SIG-M5 treated with dmso at 0.1 percent for 504 hours (cell line): Measurements from ENCODE around the gene HOXC5.

Experiments
- DNase-seq: peaks from one replicate; lab custom pipeline; 2025; ENCODE audit not compliant: unreplicated experiment; lab: John Stamatoyannopoulos, UW

The HOXC5 gene

DNA sequence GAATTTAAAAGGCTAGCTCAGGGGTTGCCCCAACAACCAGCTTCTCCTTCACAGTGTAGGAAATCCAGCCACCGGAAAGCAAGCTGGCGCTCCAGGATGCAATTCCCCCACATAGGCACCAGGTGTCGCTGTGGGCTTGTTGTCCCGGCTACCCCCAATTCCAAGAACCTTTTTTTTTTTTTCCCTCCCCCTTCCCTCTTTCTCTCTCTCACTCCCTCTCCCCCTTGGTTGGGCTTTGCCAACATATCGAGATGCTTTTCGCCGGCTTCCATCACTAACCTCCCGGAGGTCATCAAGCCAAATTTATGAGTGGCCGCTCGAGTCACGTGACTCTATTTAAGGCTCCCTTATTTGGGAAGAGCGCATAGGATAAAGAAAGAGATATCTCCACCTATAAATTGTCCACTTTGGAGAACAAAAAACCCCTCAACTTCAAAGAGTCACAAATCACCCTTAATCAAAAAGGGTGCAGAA is at the start of gene HOXC5:
Gene HOXC5 (plus strand): TSS at position 424 of the 474 bp plus-strand sequence. CDS start 73 bp downstream, outside the sequence.
- DNase-seq: peak; percentile 34

DNA sequence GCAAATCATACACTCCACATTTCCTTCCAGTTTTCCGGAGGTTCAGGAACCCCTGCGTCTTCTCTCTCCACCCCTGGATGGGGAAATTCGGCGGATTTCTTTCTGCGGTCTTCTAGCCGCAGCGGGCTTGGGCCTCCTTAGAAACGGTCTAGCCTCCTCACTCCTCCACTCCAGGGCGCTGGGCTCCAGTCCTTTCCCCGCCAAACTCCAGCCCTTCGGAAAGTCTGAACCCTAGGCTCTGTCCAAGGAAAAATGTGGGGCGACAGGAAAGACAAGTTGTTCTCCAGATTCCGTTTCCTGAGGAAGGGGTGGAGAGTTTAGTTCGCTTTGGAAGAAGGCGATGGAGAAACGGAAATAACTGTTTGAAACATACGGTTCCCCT is 49.3 kb upstream of the HOXC5 start:
- DNase-seq: no peak

DNA sequence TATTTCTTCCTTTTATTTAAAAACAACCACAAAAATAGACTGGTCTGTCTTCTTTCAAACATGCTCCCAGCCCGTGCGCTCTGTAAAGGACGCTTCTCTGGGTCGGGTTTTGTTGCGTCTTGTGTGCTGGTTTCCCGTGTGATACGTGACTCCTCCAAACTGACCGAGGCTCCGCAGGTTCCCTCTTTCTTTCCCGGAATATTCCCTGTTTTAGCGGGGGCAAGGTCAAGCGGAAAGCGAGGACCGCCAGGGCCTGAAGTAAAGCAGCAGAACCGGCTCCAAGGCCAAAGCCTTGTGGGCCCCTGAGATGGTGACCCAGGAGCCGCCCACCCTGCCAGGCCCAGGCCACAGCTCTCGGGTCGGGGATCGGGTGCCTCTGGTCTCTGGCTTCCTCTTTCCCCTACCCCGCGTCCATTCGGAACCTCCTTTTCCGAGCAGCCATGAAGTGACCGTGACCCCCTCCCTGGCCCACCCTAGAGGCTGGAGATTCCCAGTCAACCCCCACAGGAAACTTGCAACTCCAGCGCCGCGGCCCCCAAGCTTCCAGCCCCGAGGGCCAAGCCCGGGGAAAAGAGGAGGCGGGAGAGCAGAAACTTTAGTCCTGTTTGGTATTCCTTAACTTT is 48.8 kb upstream of the HOXC5 start:
- DNase-seq: no peak

DNA sequence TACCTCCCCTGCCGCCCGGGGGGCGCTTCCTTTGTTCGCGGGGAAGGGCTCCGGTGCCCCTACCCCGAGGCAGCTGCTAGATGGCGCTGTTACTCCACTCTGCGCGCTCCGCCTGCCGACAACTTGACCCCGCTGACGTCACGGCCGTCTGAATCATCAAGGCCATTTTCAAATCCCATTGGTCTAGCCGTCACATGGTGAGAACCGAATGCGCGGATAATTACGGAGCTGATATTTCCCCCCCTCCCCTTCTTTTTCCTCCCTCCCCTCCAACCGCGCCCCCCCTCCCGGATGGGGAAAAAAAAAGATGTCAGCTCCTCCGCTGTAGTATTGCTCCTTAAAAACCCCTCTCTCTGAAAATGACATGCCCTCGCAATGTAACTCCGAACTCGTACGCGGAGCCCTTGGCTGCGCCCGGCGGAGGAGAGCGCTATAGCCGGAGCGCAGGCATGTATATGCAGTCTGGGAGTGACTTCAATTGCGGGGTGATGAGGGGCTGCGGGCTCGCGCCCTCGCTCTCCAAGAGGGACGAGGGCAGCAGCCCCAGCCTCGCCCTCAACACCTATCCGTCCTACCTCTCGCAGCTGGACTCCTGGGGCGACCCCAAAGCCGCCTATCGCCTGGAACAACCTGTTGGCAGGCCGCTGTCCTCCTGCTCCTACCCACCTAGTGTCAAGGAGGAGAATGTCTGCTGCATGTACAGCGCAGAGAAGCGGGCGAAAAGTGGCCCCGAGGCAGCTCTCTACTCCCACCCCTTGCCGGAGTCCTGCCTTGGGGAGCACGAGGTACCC is 47.8 kb upstream of the HOXC5 start, which contains the start of gene HOXC10:
Gene HOXC10 (plus strand): TSS at position 246 of the 791 bp plus-strand sequence. CDS start 114 bp downstream, at position 360.
- DNase-seq: peak; percentile 77

DNA sequence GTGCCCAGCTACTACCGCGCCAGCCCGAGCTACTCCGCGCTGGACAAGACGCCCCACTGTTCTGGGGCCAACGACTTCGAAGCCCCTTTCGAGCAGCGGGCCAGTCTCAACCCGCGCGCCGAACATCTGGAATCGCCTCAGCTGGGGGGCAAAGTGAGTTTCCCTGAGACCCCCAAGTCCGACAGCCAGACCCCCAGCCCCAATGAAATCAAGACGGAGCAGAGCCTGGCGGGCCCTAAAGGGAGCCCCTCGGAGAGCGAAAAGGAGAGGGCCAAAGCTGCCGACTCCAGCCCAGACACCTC is 47.2 kb upstream of the HOXC5 start:
- no peak for DNase-seq

DNA sequence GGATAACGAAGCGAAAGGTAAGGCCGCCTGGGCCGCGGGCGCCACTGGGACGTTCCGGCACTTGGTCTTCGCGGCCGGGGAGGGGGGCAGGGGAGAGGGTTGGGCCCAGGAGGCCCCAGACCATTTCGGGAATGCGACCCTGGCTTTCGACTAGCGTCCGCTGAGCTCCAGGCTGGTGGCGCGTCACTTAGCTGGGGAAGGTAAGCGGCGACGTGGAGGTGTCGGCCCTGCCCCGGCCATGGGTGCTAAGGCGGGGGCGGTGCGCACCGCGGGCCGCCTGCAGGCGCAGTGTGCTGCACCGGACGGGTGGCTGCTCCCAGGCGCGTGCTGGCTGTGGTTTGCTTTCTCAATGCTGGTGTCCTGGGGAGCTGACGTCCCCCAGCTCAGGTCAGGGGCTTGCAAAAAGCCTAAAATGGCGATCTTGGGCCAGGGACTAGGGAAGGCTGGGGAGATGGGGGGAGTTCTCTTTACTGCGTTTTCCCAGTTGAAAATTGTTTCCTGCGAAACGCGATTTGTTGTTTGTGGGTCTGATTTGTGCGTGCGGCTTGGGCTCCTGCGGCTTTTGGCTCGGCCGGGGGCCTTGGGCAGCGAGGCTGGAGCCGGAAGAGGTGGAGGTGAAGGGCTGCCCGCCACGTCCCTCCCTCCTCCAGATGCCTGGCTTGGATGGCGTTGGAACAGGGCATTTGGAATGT is 46.7 kb upstream of the HOXC5 start:
- no peak for DNase-seq

DNA sequence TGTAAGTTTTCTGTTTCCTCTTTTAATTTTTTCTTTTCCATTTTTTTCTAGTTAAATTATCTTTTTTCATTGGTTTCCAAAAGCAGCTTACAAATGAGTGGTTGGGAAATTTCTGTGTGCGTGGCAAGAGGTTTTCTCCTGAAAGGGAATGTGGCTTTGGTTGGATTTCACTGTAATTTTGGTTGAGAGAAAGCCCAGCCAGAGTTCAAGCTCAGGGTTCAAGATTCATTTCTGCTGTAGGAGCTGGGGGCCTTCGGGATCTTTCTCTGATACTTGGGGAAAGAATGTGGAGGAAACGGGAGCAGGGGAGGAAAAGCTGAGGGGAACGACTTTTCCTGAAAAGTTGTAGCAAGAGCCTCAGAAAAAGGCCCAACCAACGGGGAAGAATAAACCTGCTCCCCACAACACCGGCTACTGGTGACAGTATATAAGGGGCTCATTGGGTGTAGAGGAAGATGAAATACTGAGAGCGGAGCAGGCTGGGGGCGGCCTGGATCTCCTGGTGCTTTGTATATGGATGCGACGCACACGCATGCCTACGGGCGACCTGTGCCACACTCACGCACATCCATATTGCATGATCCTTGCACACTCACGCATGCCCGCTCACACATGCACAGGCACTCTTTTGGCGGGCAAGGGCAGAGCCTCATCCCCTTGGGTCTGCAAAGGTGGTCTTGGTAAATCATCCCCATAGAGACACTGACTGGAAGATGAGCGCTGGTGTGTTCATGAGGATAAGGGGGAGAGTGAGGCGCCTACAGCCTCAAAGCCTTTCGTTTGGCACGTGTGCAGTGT is 46.0 kb upstream of the HOXC5 start:
- no peak for DNase-seq

DNA sequence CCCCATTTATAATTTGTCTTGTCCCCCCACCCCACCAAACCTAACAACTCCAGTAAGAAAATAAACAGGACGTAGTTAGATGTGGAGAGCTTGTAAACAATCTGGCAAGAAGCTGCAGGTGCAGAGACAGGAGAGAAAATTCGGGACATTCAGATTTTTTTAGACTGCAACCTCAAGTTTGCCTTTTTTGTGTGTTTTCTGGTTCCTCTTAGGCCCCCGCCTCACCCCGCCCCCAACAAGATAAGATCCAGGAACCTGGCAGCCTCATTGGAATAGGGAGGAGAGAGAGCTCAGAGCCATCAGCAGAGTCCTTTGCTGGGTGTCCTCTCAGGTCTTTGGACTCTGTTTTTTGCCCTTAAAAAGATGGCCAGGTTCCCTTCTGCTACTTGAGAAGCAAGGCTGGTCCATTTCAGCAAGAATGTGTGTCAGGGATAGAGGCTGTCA is 45.0 kb upstream of the HOXC5 start:
- no peak for DNase-seq

DNA sequence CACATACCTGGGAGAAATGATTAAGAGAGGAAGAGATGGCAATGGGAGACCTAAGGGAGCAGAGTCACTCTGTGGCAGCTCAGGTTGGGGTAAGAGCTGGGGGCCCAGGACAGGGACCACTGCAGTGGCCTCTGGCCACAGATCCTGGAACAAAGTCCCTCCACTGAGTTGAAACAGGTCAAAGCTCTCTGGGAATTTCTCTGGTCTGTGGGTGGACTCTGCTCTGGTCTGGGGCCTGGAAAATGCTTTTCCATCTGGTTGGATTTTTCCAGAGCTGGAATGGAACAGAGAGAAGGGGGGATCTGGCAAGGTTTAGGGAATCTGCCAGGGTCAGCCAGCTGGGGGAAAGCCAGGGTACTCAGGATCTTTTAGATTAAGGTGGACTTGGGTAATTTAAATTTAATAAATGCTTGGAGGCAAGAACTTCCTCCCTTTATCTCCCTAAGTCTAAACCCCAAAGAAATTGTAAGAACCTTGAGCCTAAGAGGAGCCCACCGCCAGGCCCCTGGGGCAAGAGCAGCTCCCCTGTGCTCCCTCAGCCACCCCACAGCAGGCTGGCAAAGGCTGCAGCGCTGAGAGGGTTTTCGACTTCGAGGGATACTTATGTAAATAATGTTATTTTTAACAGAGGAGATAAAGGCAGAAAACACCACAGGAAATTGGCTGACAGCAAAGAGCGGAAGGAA is 44.2 kb upstream of the HOXC5 start:
- DNase-seq: no peak

DNA sequence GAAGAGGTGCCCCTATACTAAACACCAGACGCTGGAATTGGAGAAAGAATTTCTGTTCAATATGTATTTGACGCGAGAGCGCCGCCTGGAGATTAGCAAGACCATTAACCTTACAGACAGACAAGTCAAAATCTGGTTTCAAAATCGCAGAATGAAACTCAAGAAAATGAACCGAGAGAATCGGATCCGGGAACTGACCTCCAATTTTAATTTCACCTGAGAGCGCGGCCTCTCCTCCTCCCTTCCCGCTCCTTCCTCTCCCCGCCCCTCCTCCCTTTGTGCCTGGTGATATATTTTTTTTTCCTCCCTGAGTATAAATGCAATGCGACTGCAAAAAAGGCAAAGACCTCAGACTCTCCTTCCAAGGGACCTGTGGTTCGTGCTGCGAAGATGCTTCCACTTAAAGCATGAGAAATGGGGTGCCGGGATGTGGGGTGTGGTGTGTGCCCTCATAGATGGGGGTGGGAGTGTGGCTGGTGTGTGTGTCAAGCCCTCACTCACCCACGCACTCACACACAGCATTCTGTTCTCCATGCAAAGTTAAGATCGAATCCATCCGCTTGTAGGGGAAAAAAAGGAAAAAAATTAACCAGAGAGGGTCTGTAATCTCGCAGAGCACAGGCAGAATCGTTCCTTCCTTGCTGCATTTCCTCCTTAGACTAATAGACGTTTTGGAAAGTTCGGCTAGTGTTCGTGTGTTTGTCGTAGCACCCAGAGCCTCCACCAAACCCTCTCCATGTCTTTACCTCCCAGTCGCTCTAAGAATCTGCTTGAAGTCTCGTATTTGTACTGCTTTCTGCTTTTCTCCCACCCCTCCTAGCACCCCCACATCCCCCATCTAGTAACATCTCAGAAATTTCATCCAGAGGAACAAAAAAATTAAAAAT is 43.4 kb upstream of the HOXC5 start:
- peak; percentile 85 for DNase-seq

DNA sequence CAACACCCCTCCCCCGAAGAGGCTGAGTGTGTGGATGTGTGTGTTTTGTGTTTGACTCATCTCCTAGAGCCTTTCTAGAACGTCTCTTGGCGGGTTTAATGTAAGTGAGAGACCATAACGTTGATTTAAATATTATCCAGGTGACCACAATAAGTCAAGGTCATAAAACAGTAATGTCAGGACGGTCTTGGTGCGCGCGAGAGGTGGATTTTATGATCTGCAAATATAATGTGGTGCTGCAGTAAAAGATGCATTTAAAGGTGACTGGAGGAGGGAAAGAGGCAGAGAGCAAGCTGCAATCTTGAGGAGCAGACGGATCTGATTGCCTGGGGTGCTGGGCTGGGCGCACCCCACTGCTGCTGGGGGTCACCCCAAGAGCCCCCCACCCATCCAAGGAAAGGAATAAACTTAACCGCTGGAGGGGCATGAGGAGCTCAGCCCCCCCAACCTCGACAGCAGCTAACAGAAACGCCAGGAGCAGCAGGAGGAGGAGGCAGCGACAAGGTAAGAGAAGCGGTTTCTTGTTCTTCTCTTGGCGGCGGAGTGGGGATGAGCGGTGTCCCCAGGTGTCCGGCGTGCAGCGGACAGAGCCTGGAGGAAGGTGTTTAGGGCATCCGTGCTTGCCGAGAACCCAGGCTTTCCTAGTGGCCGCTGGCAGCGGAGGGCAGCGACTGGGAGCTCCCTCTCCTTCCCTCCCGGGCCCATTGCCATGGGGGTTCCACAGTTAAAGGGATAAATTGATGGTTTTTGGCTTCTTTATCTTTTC is 42.4 kb upstream of the HOXC5 start:
- no peak for DNase-seq

DNA sequence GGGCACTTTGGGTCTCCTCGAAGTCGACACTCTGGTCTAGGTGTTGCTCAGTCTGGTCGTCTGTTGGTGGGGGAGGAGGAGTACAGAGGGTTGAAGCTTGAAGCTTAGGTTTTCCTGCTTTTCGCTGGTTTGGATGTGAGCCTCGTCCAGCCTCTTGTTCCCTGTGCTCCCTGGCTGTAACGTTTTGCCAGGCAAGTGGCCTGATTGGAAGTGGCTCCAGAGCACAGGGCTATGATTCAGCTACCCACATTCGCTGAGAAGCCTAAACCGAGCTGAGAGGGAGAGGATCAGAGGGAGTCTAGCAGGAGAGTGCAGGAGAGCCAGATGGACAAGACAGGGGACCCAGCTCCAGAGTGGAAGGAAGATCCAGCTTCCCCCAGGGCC is 41.8 kb upstream of the HOXC5 start:
- no peak for DNase-seq

DNA sequence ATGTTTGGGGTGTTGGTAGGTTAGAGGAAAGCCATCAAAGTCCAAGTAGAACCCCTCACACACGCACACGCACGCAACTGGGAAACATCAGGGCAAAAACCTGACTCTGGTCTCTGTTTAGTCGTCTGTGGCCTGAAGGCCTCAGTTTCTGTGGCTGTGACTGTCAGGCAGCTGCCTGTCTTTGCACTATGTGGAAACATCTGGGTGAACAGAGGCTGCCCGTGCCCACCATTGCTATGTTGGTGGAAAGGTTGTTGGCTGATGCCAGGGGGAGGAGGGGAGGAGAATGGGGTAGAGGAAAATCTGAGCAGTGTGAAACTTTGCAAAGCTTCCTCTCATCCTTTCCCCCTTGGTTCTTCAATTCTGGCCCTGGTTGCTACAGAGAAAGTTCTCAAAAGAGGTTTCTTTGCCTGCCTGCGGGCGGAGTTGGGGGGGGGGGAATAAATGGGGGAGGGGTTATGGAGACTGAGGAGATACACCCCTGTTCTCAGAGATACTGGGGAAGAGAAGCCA is 40.4 kb upstream of the HOXC5 start:
- DNase-seq: no peak

DNA sequence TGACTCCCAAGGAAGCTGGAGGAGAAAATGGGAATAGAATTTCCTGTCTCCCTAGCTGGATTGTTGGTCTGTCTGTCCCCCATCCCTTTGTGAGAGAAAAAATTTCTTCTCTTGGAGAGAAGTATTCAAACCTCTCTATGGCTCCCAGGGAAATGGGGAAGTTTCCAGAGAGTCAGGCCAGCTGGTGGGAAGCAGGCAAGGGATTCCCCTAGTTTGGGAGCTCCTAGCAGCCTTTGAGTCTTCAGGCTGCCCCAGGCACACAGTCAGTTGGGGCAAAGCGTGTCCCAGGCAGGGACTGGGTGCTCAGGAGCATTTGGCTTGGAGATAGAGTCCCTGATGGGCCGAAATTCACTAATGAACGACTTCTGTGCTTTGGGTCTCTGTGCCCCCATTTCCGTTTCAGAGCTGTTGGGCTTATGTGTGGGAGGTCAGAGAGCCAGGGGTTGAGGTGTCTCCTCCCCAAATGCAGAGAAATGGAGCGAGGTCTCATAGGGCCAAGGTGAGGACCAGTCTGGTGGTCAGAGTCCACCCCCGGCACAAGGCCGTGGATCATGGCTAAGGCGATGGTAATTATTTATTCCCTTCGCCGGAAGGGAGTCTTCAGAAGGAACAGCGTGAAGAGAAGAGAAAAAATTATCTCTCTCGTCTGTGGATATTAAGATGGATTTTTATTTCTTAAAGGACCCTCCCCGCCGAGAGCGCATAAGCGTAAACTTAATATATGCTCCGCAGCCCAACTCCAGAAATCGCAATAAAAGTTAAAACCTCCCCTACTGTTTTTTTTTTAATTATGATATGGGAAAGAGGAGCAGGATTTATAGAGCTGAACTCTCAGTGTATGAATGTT is 39.5 kb upstream of the HOXC5 start:
- DNase-seq: no peak

DNA sequence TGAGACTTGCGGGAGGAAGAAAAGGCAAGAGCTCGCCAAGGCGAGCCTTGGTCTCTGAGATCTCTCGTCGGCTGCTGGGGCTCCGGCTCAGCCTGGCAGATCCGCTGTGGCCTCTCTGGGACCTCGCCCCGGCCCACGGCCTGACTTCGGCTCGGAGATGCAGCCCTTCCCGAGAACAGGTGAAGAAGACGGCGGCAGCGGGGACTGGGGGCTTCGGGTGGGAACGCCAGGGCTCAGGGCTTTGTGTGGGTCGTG is 38.9 kb upstream of the HOXC5 start:
- DNase-seq: no peak

DNA sequence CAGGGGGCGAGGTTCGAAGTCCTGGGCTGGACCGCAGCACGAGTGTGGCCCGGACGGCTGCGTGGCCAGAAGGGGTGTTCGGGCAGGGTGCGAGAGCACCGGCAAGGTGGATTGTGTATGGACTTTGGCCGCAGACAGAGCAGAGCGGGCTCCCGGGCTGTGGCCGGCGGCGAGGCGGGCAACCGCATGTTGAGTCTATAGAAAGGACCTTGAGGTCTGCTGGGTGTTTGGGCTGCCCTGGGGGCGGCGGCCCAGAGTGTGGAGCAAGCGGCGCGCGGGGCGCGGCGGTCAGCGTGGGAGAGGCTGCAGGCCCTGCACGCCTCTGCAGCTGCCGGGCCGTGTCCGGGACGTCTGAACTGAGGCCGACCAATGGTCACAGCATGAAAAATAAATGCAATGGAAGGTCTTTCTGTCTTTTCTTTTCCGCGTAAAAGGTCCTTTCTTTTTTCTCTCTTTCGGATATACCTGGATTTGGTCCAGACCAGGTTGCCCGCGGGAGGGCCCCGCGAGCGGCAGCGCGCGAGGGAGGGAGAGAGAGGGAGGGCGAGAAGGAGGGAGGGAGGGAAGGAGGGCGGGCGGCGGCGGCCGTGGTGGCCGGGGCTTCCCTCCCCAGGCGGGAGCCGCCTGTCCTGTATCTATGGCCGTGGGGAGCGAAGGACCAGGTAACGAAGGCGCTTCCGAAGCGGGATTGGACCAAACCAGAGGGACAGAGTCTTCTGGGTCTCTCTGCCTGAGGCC is 38.4 kb upstream of the HOXC5 start:
- no peak for DNase-seq

DNA sequence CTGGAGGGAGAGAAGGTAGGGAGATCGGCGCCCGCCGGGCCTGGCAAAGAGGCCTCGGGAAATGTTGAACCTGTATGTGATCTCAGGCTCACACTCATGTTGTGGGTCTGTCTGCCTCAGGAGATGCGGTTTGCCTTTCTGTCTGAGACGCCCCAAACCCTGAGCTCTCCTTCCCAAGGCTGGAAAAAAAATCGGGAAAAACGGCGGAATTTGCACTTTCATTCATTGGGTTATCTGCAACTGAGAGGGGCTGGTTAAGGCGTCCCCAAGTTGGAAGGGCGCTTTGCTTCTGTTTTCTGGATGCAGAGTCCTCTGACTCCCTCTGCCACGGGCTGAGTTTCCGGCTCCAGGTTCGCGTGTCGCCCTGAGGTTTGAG is 37.9 kb upstream of the HOXC5 start:
- DNase-seq: no peak
